BE2C (cell line): ENCODE results near the gene NAV3. TPM values are rescaled to one million over a fixed set of nuclear protein-coding genes. Genes with fewer than 3 reads are reported as not detected.

Experiments used
- DNase-seq: peaks from one replicate; pipeline ENCODE4 v3.0.0-alpha.2; 2020
- H3K27me3 ChIP-seq: fragments of 250-450 bp; sonication (Bioruptor Pico); 2 replicates; pipeline ENCODE4 v1.5.1; 2020; ENCODE audit warnings: mild to moderate bottlenecking
- H3K36me3 ChIP-seq: fragments of 250-450 bp; sonication (Bioruptor Pico); 2 replicates; pipeline ENCODE4 v1.5.1; 2020; ENCODE audit warnings: mild to moderate bottlenecking
- H3K4me1 ChIP-seq: fragments of 250-450 bp; sonication (Bioruptor Pico); 2 replicates; pipeline ENCODE4 v1.5.1; 2020
- H3K4me3 ChIP-seq: 2 replicates; pipeline ENCODE4 v1.5.1; 2011; ENCODE audit warnings: low read depth, low read length
- H3K9me3 ChIP-seq: fragments of 250-450 bp; sonication (Bioruptor Pico); 2 replicates; pipeline ENCODE4 v1.5.1; 2020
- polyA plus RNA-seq: library from polyadenylated mRNA; unstranded; fragments of >200 nt; gene quantifications from one replicate; pipeline ENCODE4 v1.2.1, GENCODE V29; 2012; ENCODE audit warnings: low read depth, missing spikeins; ENCODE audit not compliant: insufficient read length, insufficient read depth
- TF ChIP-seq, protein P1 (sequence below): IDR thresholded peaks from 2 replicates; pipeline ENCODE4 v1.5.1; 2012; ENCODE audit warnings: mild to moderate bottlenecking, low read depth, low read length

NAV3 gene, protein sequence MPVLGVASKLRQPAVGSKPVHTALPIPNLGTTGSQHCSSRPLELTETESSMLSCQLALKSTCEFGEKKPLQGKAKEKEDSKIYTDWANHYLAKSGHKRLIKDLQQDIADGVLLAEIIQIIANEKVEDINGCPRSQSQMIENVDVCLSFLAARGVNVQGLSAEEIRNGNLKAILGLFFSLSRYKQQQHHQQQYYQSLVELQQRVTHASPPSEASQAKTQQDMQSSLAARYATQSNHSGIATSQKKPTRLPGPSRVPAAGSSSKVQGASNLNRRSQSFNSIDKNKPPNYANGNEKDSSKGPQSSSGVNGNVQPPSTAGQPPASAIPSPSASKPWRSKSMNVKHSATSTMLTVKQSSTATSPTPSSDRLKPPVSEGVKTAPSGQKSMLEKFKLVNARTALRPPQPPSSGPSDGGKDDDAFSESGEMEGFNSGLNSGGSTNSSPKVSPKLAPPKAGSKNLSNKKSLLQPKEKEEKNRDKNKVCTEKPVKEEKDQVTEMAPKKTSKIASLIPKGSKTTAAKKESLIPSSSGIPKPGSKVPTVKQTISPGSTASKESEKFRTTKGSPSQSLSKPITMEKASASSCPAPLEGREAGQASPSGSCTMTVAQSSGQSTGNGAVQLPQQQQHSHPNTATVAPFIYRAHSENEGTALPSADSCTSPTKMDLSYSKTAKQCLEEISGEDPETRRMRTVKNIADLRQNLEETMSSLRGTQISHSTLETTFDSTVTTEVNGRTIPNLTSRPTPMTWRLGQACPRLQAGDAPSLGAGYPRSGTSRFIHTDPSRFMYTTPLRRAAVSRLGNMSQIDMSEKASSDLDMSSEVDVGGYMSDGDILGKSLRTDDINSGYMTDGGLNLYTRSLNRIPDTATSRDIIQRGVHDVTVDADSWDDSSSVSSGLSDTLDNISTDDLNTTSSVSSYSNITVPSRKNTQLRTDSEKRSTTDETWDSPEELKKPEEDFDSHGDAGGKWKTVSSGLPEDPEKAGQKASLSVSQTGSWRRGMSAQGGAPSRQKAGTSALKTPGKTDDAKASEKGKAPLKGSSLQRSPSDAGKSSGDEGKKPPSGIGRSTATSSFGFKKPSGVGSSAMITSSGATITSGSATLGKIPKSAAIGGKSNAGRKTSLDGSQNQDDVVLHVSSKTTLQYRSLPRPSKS (N-terminal part only)
- not detected for polyA plus RNA-seq

DNA sequence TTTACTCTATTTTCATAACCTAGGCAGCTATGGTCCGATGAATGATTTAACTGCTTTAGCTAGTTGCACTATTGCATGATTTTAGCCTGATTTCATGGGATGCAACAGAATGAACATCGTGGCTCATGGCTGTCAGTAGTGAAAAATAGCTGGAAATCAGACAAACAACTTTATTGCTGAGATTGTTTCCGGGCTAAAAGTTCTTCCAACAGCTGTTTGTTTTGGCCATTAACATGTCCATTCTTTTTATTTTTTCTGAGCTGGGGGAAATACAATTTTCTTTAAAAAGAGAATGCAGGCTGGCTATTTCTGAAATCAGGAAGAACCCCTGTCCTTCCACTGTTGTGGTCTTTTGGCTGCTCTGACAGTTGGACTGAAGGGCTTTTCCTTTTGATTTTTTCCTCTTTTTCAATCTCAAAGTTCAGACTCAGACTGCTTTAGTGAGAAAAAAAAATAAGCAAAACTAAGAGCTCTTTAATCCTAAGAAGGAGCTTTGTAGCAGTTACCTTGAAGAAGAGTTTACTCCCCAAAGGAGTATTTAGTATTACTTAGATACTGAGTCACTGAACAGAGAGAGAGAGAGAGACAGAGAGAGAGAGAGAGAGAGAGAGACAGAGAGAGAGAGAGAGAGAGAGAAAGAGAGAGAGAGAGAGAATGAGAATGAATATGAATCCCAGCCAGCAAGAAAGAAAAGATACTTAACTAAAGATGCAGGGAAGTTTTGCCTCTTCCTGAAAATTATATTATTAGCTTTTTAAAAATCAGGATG is at the start of gene NAV3:
Gene NAV3 (plus strand): TSS at position 312 of the 769 bp plus-strand sequence. CDS start 568 bp downstream, outside the sequence.
- TF ChIP-seq, protein P1, sequence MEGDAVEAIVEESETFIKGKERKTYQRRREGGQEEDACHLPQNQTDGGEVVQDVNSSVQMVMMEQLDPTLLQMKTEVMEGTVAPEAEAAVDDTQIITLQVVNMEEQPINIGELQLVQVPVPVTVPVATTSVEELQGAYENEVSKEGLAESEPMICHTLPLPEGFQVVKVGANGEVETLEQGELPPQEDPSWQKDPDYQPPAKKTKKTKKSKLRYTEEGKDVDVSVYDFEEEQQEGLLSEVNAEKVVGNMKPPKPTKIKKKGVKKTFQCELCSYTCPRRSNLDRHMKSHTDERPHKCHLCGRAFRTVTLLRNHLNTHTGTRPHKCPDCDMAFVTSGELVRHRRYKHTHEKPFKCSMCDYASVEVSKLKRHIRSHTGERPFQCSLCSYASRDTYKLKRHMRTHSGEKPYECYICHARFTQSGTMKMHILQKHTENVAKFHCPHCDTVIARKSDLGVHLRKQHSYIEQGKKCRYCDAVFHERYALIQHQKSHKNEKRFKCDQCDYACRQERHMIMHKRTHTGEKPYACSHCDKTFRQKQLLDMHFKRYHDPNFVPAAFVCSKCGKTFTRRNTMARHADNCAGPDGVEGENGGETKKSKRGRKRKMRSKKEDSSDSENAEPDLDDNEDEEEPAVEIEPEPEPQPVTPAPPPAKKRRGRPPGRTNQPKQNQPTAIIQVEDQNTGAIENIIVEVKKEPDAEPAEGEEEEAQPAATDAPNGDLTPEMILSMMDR, result no peak
- no peaks in the 10 kb centered on the region for H3K36me3 ChIP-seq
- no peak within 1 kb of the TSS for H3K4me3 ChIP-seq
- no peak for DNase-seq
- H3K4me1 ChIP-seq, result no peaks in the 10 kb centered on the region
- H3K9me3 ChIP-seq, result no peaks in the 10 kb centered on the region
- no peaks in the 10 kb centered on the region for H3K27me3 ChIP-seq

DNA sequence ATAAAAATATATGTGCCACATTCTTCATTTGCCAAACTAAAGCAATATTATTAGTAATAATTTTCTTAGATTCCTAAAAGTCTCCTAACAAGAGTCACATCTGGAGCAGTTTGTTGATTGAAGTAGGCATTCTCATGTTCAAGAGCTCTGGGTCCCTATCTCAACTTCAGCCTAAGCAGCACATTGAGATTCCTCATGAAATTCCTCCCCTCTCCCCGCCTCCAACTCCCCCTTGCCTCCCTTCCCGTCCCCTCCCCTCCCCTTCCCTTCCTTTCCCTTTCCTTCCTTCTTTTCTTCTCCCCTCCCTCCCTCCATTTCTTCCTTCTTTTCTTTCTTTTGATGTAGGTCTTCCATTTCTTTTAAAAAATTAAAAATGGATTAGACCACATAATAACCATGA is 48.7 kb upstream of the NAV3 start:
- Histone ChIP-seq H3K27me3 (no peaks in the 10 kb centered on the region), H3K9me3 (no peaks in the 10 kb centered on the region), H3K36me3 (no peaks in the 10 kb centered on the region), H3K4me3 (no peak overlapping the region), H3K4me1 (no peaks in the 10 kb centered on the region)
- DNase-seq, result no peak
- TF ChIP-seq, protein P1, result no peak

DNA sequence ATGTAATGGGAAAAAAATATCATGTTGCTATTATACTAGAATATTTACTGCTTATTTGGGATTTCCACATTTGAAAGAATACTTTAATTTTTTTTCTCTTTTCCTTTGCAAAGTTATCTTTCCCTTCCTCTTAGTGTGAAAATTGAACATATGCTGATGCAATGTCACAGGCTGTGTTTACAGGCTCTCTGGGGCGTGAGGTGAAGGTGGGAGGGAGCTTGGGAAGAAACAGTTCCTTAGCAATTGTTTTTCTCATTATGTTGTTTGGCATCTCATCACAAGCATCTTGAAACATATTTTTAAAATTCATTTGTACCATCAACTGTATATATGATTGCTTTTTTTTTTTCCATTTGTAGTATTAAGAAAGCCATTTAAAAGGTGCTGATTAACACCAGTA is 47.9 kb upstream of the NAV3 start:
- H3K9me3 ChIP-seq, result no peaks in the 10 kb centered on the region
- H3K4me1 ChIP-seq, result no peaks in the 10 kb centered on the region
- TF ChIP-seq, protein P1, result no peak
- H3K27me3 ChIP-seq, result no peaks in the 10 kb centered on the region
- no peak overlapping the region for H3K4me3 ChIP-seq
- no peak for DNase-seq
- H3K36me3 ChIP-seq, result no peaks in the 10 kb centered on the region

DNA sequence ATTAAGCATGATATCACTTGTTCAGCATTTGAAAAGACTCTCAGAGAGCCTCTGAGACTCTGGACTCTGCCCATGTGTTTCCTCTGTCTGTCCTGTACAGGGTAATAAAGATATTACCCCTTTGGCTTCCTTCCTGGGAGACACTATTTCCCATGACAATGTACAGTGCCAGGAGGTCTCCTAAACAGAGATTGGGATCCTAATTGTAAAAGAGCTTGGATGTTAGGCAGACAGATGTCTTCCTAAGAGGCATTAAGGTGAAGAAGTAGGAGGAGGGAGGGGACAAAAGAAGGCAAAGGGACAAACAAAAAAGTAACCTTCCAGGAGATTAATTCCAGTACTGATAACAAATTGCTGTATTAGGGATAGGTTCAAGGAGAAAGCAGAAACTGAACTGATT is 45.5 kb upstream of the NAV3 start:
- H3K27me3 ChIP-seq, result no peaks in the 10 kb centered on the region
- DNase-seq, result no peak
- no peak overlapping the region for H3K4me3 ChIP-seq
- H3K4me1 ChIP-seq, result no peaks in the 10 kb centered on the region
- TF ChIP-seq, protein P1, result no peak
- H3K36me3 ChIP-seq, result no peaks in the 10 kb centered on the region
- H3K9me3 ChIP-seq, result no peaks in the 10 kb centered on the region

DNA sequence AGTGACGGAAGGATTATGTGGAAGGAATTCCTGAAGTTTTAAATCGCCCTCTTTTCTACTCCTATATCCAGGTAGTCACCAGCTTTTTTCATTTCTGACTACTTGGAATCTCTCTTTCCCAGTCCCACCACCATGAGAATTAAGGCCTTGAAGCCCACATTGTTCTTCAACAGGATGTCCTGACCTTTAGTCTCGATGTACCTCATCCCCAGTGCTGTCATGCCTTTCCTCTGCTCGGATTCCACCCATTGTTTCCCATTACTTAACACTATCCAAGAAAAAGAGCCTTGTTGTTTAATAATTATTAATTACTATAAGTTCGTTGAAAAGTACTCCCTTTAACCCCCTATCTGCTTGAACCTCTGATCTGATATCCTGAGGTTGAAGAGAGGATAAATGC is 44.0 kb upstream of the NAV3 start:
- H3K4me3 ChIP-seq, result no peak overlapping the region
- no peaks in the 10 kb centered on the region for H3K9me3 ChIP-seq
- no peaks in the 10 kb centered on the region for H3K27me3 ChIP-seq
- DNase-seq, result no peak
- H3K4me1 ChIP-seq, result no peaks in the 10 kb centered on the region
- H3K36me3 ChIP-seq, result no peaks in the 10 kb centered on the region
- TF ChIP-seq, protein P1, result no peak
